ENCODE results near the gene TP53BP2.

DNA sequence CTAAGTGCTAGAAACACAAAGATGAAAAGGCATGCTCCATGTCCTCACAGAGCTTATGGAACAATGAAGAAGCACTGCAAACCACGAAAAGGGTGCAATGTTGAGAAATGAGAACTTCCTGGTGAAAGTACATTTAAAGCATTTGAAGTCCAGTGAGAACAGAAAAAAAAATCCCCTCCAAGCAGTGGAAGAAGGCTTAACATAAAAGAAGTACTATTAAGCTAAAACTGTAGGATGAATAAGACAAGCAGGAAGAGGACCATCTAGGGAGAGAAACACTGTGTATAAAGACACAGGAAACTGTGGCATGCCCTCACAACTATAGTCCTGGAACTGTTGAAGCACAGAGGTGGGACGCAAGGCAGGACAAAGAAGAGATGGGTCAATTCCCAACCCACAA lies 10.0 kb downstream of the TP53BP2 start:
- TF ChIP-seq, protein P1, sequence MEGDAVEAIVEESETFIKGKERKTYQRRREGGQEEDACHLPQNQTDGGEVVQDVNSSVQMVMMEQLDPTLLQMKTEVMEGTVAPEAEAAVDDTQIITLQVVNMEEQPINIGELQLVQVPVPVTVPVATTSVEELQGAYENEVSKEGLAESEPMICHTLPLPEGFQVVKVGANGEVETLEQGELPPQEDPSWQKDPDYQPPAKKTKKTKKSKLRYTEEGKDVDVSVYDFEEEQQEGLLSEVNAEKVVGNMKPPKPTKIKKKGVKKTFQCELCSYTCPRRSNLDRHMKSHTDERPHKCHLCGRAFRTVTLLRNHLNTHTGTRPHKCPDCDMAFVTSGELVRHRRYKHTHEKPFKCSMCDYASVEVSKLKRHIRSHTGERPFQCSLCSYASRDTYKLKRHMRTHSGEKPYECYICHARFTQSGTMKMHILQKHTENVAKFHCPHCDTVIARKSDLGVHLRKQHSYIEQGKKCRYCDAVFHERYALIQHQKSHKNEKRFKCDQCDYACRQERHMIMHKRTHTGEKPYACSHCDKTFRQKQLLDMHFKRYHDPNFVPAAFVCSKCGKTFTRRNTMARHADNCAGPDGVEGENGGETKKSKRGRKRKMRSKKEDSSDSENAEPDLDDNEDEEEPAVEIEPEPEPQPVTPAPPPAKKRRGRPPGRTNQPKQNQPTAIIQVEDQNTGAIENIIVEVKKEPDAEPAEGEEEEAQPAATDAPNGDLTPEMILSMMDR (IDR thresholded peaks at IDR 0.05) = no peak
- TF ChIP-seq POLR2A (IDR thresholded peaks at IDR 0.05) = no peak
